ENCODE data around the gene BRICD5.

The BRICD5 gene

GRCh38 chr16:2175454-2175853 lies 35.2 kb downstream of the BRICD5 start:
- peaks cover 36% of the 10 kb centered on the region for H3K36me3 ChIP-seq (ENCODE audit: control insufficient read depth, low read depth, low read length)
- no peak overlapping the region for H3K4me3 ChIP-seq (ENCODE audit: low read length)
- no peak overlapping the region for H3K27ac ChIP-seq (ENCODE audit: low read length)
- no peaks in the 10 kb centered on the region for H3K27me3 ChIP-seq (ENCODE audit: control insufficient read depth, insufficient read depth, low read length)
- no peak overlapping the region for H3K9ac ChIP-seq (ENCODE audit: low read length)
- no peaks in the 10 kb centered on the region for H3K9me3 ChIP-seq (ENCODE audit: control insufficient read depth, low read depth, low read length)
- no peaks in the 10 kb centered on the region for H3K4me1 ChIP-seq (ENCODE audit: control insufficient read depth, low read depth, low read length)

GRCh38 chr16:2174396-2175131 lies 36.1 kb downstream of the BRICD5 start:
- no peak overlapping the region for H3K4me3 ChIP-seq (ENCODE audit: low read length)
- no peak overlapping the region for H3K27ac ChIP-seq (ENCODE audit: low read length)
- H3K36me3 ChIP-seq (ENCODE audit: control insufficient read depth, low read depth, low read length) = peaks cover 38% of the 10 kb centered on the region

GRCh38 chr16:2173916-2174315 lies 36.7 kb downstream of the BRICD5 start:
- no peak overlapping the region for H3K9ac ChIP-seq (ENCODE audit: low read length)
- no peaks in the 10 kb centered on the region for H3K27me3 ChIP-seq (ENCODE audit: control insufficient read depth, insufficient read depth, low read length)
- H3K36me3 ChIP-seq (ENCODE audit: control insufficient read depth, low read depth, low read length) = peaks cover 40% of the 10 kb centered on the region
- H3K4me3 ChIP-seq (ENCODE audit: low read length) = no peak overlapping the region
- H3K27ac ChIP-seq (ENCODE audit: low read length) = no peak overlapping the region
- no peaks in the 10 kb centered on the region for H3K9me3 ChIP-seq (ENCODE audit: control insufficient read depth, low read depth, low read length)
- no peaks in the 10 kb centered on the region for H3K4me1 ChIP-seq (ENCODE audit: control insufficient read depth, low read depth, low read length)

More at GRCh38 chr16:2174396-2175131, 36.1 kb downstream of the BRICD5 start:
- Histone ChIP-seq H3K9ac (ENCODE audit: low read length) (no peak overlapping the region), H3K9me3 (ENCODE audit: control insufficient read depth, low read depth, low read length) (no peaks in the 10 kb centered on the region), H3K27me3 (ENCODE audit: control insufficient read depth, insufficient read depth, low read length) (no peaks in the 10 kb centered on the region), H3K4me1 (ENCODE audit: control insufficient read depth, low read depth, low read length) (no peaks in the 10 kb centered on the region)

- H3K4me1 ChIP-seq (ENCODE audit: control insufficient read depth, low read depth, low read length) = no peaks in the 10 kb centered on the region
- no peak overlapping the region for H3K9ac ChIP-seq (ENCODE audit: low read length)
- H3K27ac ChIP-seq (ENCODE audit: low read length) = no peak overlapping the region
- H3K4me3 ChIP-seq (ENCODE audit: low read length) = no peak overlapping the region
- H3K36me3 ChIP-seq (ENCODE audit: control insufficient read depth, low read depth, low read length) = peaks cover 43% of the 10 kb centered on the region
- H3K27me3 ChIP-seq (ENCODE audit: control insufficient read depth, insufficient read depth, low read length) = no peaks in the 10 kb centered on the region
- no peaks in the 10 kb centered on the region for H3K9me3 ChIP-seq (ENCODE audit: control insufficient read depth, low read depth, low read length)
Measured at GRCh38 chr16:2173366-2173765, 37.3 kb downstream of the BRICD5 start.

- H3K27ac ChIP-seq (ENCODE audit: low read length) = no peak overlapping the region
- H3K4me1 ChIP-seq (ENCODE audit: control insufficient read depth, low read depth, low read length) = no peaks in the 10 kb centered on the region
- H3K9ac ChIP-seq (ENCODE audit: low read length) = no peak overlapping the region
- no peak overlapping the region for H3K4me3 ChIP-seq (ENCODE audit: low read length)
- H3K27me3 ChIP-seq (ENCODE audit: control insufficient read depth, insufficient read depth, low read length) = no peaks in the 10 kb centered on the region
- H3K9me3 ChIP-seq (ENCODE audit: control insufficient read depth, low read depth, low read length) = no peaks in the 10 kb centered on the region
- peaks cover 48% of the 10 kb centered on the region for H3K36me3 ChIP-seq (ENCODE audit: control insufficient read depth, low read depth, low read length)
Measured at GRCh38 chr16:2172688-2173335, 37.9 kb downstream of the BRICD5 start.

GRCh38 chr16:2171601-2172178 lies 39.0 kb downstream of the BRICD5 start:
- H3K4me3 ChIP-seq (ENCODE audit: low read length) = no peak overlapping the region
- H3K9me3 ChIP-seq (ENCODE audit: control insufficient read depth, low read depth, low read length) = no peaks in the 10 kb centered on the region
- H3K36me3 ChIP-seq (ENCODE audit: control insufficient read depth, low read depth, low read length) = peaks cover 55% of the 10 kb centered on the region
- H3K27me3 ChIP-seq (ENCODE audit: control insufficient read depth, insufficient read depth, low read length) = no peaks in the 10 kb centered on the region
- H3K4me1 ChIP-seq (ENCODE audit: control insufficient read depth, low read depth, low read length) = no peaks in the 10 kb centered on the region
- H3K9ac ChIP-seq (ENCODE audit: low read length) = no peak overlapping the region
- no peak overlapping the region for H3K27ac ChIP-seq (ENCODE audit: low read length)

GRCh38 chr16:2170587-2171435 lies 39.9 kb downstream of the BRICD5 start:
- peaks cover 58% of the 10 kb centered on the region for H3K36me3 ChIP-seq (ENCODE audit: control insufficient read depth, low read depth, low read length)
- no peaks in the 10 kb centered on the region for H3K9me3 ChIP-seq (ENCODE audit: control insufficient read depth, low read depth, low read length)
- H3K27me3 ChIP-seq (ENCODE audit: control insufficient read depth, insufficient read depth, low read length) = no peaks in the 10 kb centered on the region
- no peak overlapping the region for H3K4me3 ChIP-seq (ENCODE audit: low read length)
- no peaks in the 10 kb centered on the region for H3K4me1 ChIP-seq (ENCODE audit: control insufficient read depth, low read depth, low read length)
- no peak overlapping the region for H3K27ac ChIP-seq (ENCODE audit: low read length)
- no peak overlapping the region for H3K9ac ChIP-seq (ENCODE audit: low read length)

- Histone ChIP-seq H3K36me3 (ENCODE audit: control insufficient read depth, low read depth, low read length) (peaks cover 52% of the 10 kb centered on the region), H3K27ac (ENCODE audit: low read length) (no peak overlapping the region)
Measured at GRCh38 chr16:2170080-2170479, 40.6 kb downstream of the BRICD5 start.

GRCh38 chr16:2167068-2167638 lies 43.5 kb downstream of the BRICD5 start:
- Histone ChIP-seq H3K27ac (ENCODE audit: low read length) (no peak overlapping the region), H3K9me3 (ENCODE audit: control insufficient read depth, low read depth, low read length) (no peaks in the 10 kb centered on the region), H3K36me3 (ENCODE audit: control insufficient read depth, low read depth, low read length) (peaks cover 32% of the 10 kb centered on the region), H3K27me3 (ENCODE audit: control insufficient read depth, insufficient read depth, low read length) (no peaks in the 10 kb centered on the region), H3K4me1 (ENCODE audit: control insufficient read depth, low read depth, low read length) (no peaks in the 10 kb centered on the region), H3K9ac (ENCODE audit: low read length) (no peak overlapping the region), H3K4me3 (ENCODE audit: low read length) (no peak overlapping the region)

More at GRCh38 chr16:2170080-2170479, 40.6 kb downstream of the BRICD5 start:
- H3K9ac ChIP-seq (ENCODE audit: low read length) = no peak overlapping the region
- H3K27me3 ChIP-seq (ENCODE audit: control insufficient read depth, insufficient read depth, low read length) = no peaks in the 10 kb centered on the region
- no peaks in the 10 kb centered on the region for H3K9me3 ChIP-seq (ENCODE audit: control insufficient read depth, low read depth, low read length)
- H3K4me3 ChIP-seq (ENCODE audit: low read length) = no peak overlapping the region
- no peaks in the 10 kb centered on the region for H3K4me1 ChIP-seq (ENCODE audit: control insufficient read depth, low read depth, low read length)

GRCh38 chr16:2166263-2167067 lies 44.2 kb downstream of the BRICD5 start:
- no peaks in the 10 kb centered on the region for H3K4me1 ChIP-seq (ENCODE audit: control insufficient read depth, low read depth, low read length)
- H3K36me3 ChIP-seq (ENCODE audit: control insufficient read depth, low read depth, low read length) = peaks cover 32% of the 10 kb centered on the region
- H3K4me3 ChIP-seq (ENCODE audit: low read length) = no peak overlapping the region
- H3K27me3 ChIP-seq (ENCODE audit: control insufficient read depth, insufficient read depth, low read length) = no peaks in the 10 kb centered on the region
- no peaks in the 10 kb centered on the region for H3K9me3 ChIP-seq (ENCODE audit: control insufficient read depth, low read depth, low read length)
- no peak overlapping the region for H3K27ac ChIP-seq (ENCODE audit: low read length)
- no peak overlapping the region for H3K9ac ChIP-seq (ENCODE audit: low read length)

Data from iPS-18a (cell line).